ENCODE results near the gene NKAIN2. TPM values are rescaled to one million over a fixed set of nuclear protein-coding genes. Genes with fewer than 3 reads are reported as not detected.
A peak's percentile ranks its signal among the peaks of the same experiment; 100 is the strongest.

Gene NKAIN2
- total RNA-seq = 1 to 10 TPM in 1 of 3 donors, under 1 TPM in 1, not detected in 1; 0.48 to 1.8 TPM

- no peaks in the 10 kb centered on the region for H3K9me3 ChIP-seq
- H3K27ac ChIP-seq = no peak within 1 kb of the TSS
- no peaks in the 10 kb centered on the region for H3K36me3 ChIP-seq
- H3K4me3 ChIP-seq = peak within 1 kb of the TSS; percentile 46 to 62 (median 61)
- no peak for DNase-seq (ENCODE audit: low spot score in 2 of 2)
- intact Hi-C loops (cut with DNase I; ENCODE audit: low total_unique reads) = no loop called here
- TF ChIP-seq, protein P1, sequence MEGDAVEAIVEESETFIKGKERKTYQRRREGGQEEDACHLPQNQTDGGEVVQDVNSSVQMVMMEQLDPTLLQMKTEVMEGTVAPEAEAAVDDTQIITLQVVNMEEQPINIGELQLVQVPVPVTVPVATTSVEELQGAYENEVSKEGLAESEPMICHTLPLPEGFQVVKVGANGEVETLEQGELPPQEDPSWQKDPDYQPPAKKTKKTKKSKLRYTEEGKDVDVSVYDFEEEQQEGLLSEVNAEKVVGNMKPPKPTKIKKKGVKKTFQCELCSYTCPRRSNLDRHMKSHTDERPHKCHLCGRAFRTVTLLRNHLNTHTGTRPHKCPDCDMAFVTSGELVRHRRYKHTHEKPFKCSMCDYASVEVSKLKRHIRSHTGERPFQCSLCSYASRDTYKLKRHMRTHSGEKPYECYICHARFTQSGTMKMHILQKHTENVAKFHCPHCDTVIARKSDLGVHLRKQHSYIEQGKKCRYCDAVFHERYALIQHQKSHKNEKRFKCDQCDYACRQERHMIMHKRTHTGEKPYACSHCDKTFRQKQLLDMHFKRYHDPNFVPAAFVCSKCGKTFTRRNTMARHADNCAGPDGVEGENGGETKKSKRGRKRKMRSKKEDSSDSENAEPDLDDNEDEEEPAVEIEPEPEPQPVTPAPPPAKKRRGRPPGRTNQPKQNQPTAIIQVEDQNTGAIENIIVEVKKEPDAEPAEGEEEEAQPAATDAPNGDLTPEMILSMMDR (IDR thresholded peaks at IDR 0.05) = no peak
- TF ChIP-seq POLR2A (IDR thresholded peaks at IDR 0.05) (no peak), POLR2AphosphoS5 (IDR thresholded peaks at IDR 0.05) (no peak)
- peaks cover 0 to 23% of the 10 kb centered on the region in 2 donors for H3K27me3 ChIP-seq
- H3K4me1 ChIP-seq = no peaks in the 10 kb centered on the region
Measured at GRCh38 chr6:123803504-123804013, at the start of gene NKAIN2. Gene NKAIN2, plus strand, starts transcription at chr6:123803865.

GRCh38 chr6:123759472-123759871 is 44.2 kb upstream of the NKAIN2 start:
- no peaks in the 10 kb centered on the region for H3K27me3 ChIP-seq
- TF ChIP-seq POLR2AphosphoS5 (IDR thresholded peaks at IDR 0.05) (no peak), POLR2A (IDR thresholded peaks at IDR 0.05) (no peak)
- TF ChIP-seq, protein P1 (IDR thresholded peaks at IDR 0.05) = no peak
- no peaks in the 10 kb centered on the region for H3K9me3 ChIP-seq
- H3K36me3 ChIP-seq = no peaks in the 10 kb centered on the region
- no peak for DNase-seq (ENCODE audit: low spot score in 2 of 2)
- no peak overlapping the region for H3K27ac ChIP-seq
- H3K4me3 ChIP-seq = no peak overlapping the region
- no peaks in the 10 kb centered on the region for H3K4me1 ChIP-seq
- intact Hi-C loops (cut with DNase I; ENCODE audit: low total_unique reads) = no loop called here

DNA sequence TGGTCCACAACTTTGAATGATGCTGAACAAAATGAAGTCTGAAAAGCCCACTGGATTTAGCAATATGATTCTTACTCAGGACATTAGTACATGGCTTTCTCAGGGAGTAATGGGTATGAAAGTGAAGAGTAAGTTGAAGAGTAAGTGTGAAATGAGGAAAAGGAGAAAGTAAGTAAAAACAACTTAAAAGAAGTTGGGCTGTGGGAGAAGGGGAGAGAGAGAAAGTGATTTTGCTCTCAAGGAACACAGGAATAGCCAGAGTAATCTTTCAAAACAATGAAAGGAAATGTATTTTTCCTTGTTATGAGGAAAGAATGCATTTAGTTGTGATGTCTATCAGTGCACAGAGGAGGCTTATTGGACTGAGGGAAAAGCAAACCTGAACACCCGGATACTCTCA is 39.8 kb upstream of the NKAIN2 start:
- H3K4me3 ChIP-seq = no peak overlapping the region
- H3K4me1 ChIP-seq = no peaks in the 10 kb centered on the region
- no peak for DNase-seq (ENCODE audit: low spot score in 2 of 2)
- H3K36me3 ChIP-seq = no peaks in the 10 kb centered on the region
- no peaks in the 10 kb centered on the region for H3K9me3 ChIP-seq
- no peak overlapping the region for H3K27ac ChIP-seq
- intact Hi-C loops (cut with DNase I; ENCODE audit: low total_unique reads) = no loop called here
- no peak for TF ChIP-seq POLR2AphosphoS5 (IDR thresholded peaks at IDR 0.05)
- TF ChIP-seq, protein P1 (IDR thresholded peaks at IDR 0.05) = no peak
- TF ChIP-seq POLR2A (IDR thresholded peaks at IDR 0.05) = no peak
- no peaks in the 10 kb centered on the region for H3K27me3 ChIP-seq

DNA sequence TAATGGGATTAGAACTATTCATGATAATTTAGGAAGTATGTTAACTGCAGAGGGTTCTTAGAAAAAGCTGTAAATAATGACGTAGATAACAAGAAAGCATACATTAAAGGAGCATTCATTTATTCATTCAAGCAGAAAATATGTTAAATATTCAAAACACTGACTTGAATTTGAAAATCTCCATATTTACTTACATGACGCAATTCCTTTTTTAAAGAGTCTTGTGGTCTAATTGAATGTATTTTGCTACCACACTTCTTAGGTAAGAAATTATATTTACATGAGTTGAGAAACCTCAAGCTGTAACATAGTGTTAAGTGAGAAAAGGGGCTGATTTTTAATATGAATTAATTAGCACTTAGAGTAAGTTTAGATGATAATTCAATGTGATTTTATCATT is 38.9 kb upstream of the NKAIN2 start:
- intact Hi-C loops (cut with DNase I; ENCODE audit: low total_unique reads) = no loop called here
- H3K4me1 ChIP-seq = no peaks in the 10 kb centered on the region
- H3K27me3 ChIP-seq = no peaks in the 10 kb centered on the region
- TF ChIP-seq POLR2AphosphoS5 (IDR thresholded peaks at IDR 0.05) (no peak), POLR2A (IDR thresholded peaks at IDR 0.05) (no peak)
- TF ChIP-seq, protein P1 (IDR thresholded peaks at IDR 0.05) = no peak
- no peaks in the 10 kb centered on the region for H3K9me3 ChIP-seq
- no peaks in the 10 kb centered on the region for H3K36me3 ChIP-seq
- no peak overlapping the region for H3K4me3 ChIP-seq
- H3K27ac ChIP-seq = no peak overlapping the region
- no peak for DNase-seq (ENCODE audit: low spot score in 2 of 2)

DNA sequence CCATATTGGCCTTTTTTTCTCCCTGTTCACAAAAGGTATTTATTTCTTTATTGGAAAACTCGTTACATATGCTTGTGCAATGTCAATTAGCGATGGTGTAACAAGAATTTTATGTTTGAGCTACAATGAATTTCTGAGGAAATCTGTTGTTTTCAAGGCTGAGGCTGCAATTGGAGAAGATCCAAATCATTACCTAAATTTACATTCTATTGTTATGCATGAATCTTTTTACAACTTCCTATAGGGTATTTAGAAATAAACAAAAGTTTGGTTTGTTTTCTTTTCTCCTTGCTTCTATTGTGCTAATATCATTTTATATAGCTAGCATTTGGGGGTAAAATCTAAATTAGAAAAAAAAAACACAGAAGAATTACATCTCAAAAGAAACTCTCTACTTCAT is 34.7 kb upstream of the NKAIN2 start:
- H3K4me1 ChIP-seq = no peaks in the 10 kb centered on the region
- TF ChIP-seq POLR2A (IDR thresholded peaks at IDR 0.05) (no peak), POLR2AphosphoS5 (IDR thresholded peaks at IDR 0.05) (no peak)
- TF ChIP-seq, protein P1 (IDR thresholded peaks at IDR 0.05) = no peak
- H3K9me3 ChIP-seq = no peaks in the 10 kb centered on the region
- H3K27me3 ChIP-seq = no peaks in the 10 kb centered on the region
- H3K27ac ChIP-seq = no peak overlapping the region
- H3K36me3 ChIP-seq = no peaks in the 10 kb centered on the region
- H3K4me3 ChIP-seq = no peak overlapping the region
- intact Hi-C loops (cut with DNase I; ENCODE audit: low total_unique reads) = no loop called here
- no peak for DNase-seq (ENCODE audit: low spot score in 2 of 2)

All from breast epithelium (tissue), 4 donors.